K562 (cell line): ENCODE measurements around the gene SLC17A9. TPM values are rescaled to one million over a fixed set of nuclear protein-coding genes. Genes with fewer than 3 reads are reported as not detected.

Experiments
- ATAC-seq: fragments of 200-7000 bp; cut with Tn5 transposase; 3 replicates; pipeline ENCODE4 v1.9.1; 2020; ENCODE audit warnings: moderate library complexity
- BruUV-seq: library from RNA; stranded (reverse); fragments of 400-500 nt; replicated peaks from 2 replicates; lab custom pipeline; 2021; lab: Mats Ljungman, UMichigan
- CTCF ChIA-PET: fragments of 300-600 bp; formaldehyde crosslinking; extraction: SDS; loops from one replicate; lab custom pipeline; 2021; ENCODE audit warnings: low intra/inter-chr PET ratio; lab: Yijun Ruan, JAX
- POLR2A ChIA-PET: fragments of 300-600, 350-650 bp; sonication (Branson Sonifier 250); formaldehyde crosslinking; extraction: SDS; loops from one replicate; lab custom pipeline; 2021; ENCODE audit warnings: antibody characterized with exemption, inconsistent platforms; lab: Yijun Ruan, JAX
- DNase-seq, 4 experiments: peaks; one replicate each; pipeline versions ENCODE4 v3.0.0 to v3.0.0-alpha.2; 2011 to 2018; ENCODE audit warnings: low spot score in 3 of 4, mixed read lengths in 3 of 4; ENCODE audit errors: extremely low read depth in 1 of 4
- FAIRE-seq: peaks from 2 replicates; lab custom pipeline; 2011; peaks lifted over from hg19 to GRCh38; lab: Jason Lieb, UNC
- H2AFZ ChIP-seq: 2 replicates; pipeline ENCODE4 v1.6.0; 2011; ENCODE audit warnings: low read depth, low read length, control low read depth, inconsistent platforms
- H3K27ac ChIP-seq: fragments of 200-600 bp; 3 replicates; pipeline ENCODE4 v1.8.0; 2011; ENCODE audit warnings: low read depth, mild to moderate bottlenecking, control low read depth, inconsistent platforms, low read length, moderate library complexity, mixed read lengths; ENCODE audit errors: extremely low read depth
- H3K27me3 ChIP-seq, 2 experiments: fragments of 300-600 bp in 1 of 2; 2 replicates in 1 of 2; 3 replicates in 1 of 2; pipeline versions ENCODE4 v1.6.0 to v1.8.0; 2011; ENCODE audit warnings: inconsistent platforms in 2 of 2, low read length in 2 of 2, mild to moderate bottlenecking in 1 of 2, mixed read lengths in 1 of 2, moderate library complexity in 1 of 2; ENCODE audit not compliant: control insufficient read depth in 2 of 2, insufficient read depth in 2 of 2
- H3K36me3 ChIP-seq: fragments of 300-600 bp; 3 replicates; pipeline ENCODE4 v1.8.0; 2011; ENCODE audit warnings: mild to moderate bottlenecking, low read length, inconsistent platforms; ENCODE audit not compliant: control insufficient read depth, insufficient read depth
- H3K4me1 ChIP-seq, 2 experiments: fragments of 200-600 bp in 1 of 2; replicated peaks in 1 of 2; 2 replicates in 1 of 2; 3 replicates in 1 of 2; pipeline versions ENCODE4 v1.5.1 to v1.8.0; 2011; ENCODE audit warnings: inconsistent platforms in 2 of 2, low read length in 2 of 2, mild to moderate bottlenecking in 1 of 2, mixed read lengths in 1 of 2, moderate library complexity in 1 of 2; ENCODE audit not compliant: control insufficient read depth in 2 of 2, insufficient read depth in 2 of 2
- H3K4me2 ChIP-seq: 2 replicates; pipeline ENCODE4 v1.6.1; 2011; ENCODE audit warnings: low read length, control low read depth, inconsistent platforms, mixed read lengths; ENCODE audit not compliant: insufficient read depth
- H3K4me3 ChIP-seq: fragments of 200-600 bp; sonication (generic), shearing (Covaris generic); 2 replicates; pipeline ENCODE4 v1.5.1; 2016; ENCODE audit warnings: control low read depth, inconsistent platforms
- H3K79me2 ChIP-seq: fragments of 200-600 bp; 3 replicates; pipeline ENCODE4 v1.8.0; 2011; ENCODE audit warnings: low read length, inconsistent platforms; ENCODE audit not compliant: control insufficient read depth, insufficient read depth
- H3K9ac ChIP-seq, 2 experiments: 2 replicates each; pipeline versions ENCODE4 v1.6.0 to v1.6.1; 2011; ENCODE audit warnings: low read depth in 2 of 2, low read length in 2 of 2, control low read depth in 1 of 2, inconsistent platforms in 1 of 2, mild to moderate bottlenecking in 1 of 2, mixed read lengths in 1 of 2; ENCODE audit not compliant: insufficient read depth in 1 of 2
- H3K9me1 ChIP-seq: one replicate; pipeline ENCODE4 v1.6.0; 2011; ENCODE audit warnings: inconsistent platforms, mild to moderate bottlenecking, low read length, moderate library complexity; ENCODE audit not compliant: control insufficient read depth, insufficient read depth
- H3K9me3 ChIP-seq: replicated peaks from 2 replicates; pipeline ENCODE4 v1.5.1; 2011; ENCODE audit warnings: low read depth, low read length, inconsistent platforms; ENCODE audit not compliant: control insufficient read depth, insufficient read depth
- H4K20me1 ChIP-seq: replicated peaks from 2 replicates; pipeline ENCODE4 v1.6.1; 2011; ENCODE audit warnings: low read length, inconsistent platforms, mixed read lengths; ENCODE audit not compliant: control insufficient read depth, insufficient read depth
- SREBF2 ChIP-seq: sonication (generic); formaldehyde crosslinking; IDR thresholded peaks from 2 replicates; pipeline ENCODE4 v1.4.0; 2020; ENCODE audit warnings: mild to moderate bottlenecking, missing genetic modification reagents
- SRSF1 ChIP-seq: fragments of 200-400 bp; formaldehyde crosslinking; IDR thresholded peaks from 2 replicates; pipeline ENCODE4 v1.6.1; 2017; ENCODE audit warnings: mild to moderate bottlenecking, low read depth, low read length, moderate library complexity
- WGBS: fragments of 100-300 bp; shearing (Covaris generic); methylation state at CpG from one replicate; pipeline ENCODE4 v1.1.6; 2016; ENCODE audit warnings: low coverage, mixed read lengths; ENCODE audit not compliant: insufficient coverage; ENCODE audit errors: missing lambda C conversion rate; 5-methylcytosine and 5-hydroxymethylcytosine counted together
- in situ Hi-C: fragments of 300-500 bp; cut with MboI; formaldehyde crosslinking; loops from 4 replicates; pipeline ENCODE4 v1.15.0; 2018; ENCODE audit warnings: inconsistent platforms, mixed read lengths
- intact Hi-C: fragments of 100-400 bp; cut with micrococcal nuclease; formaldehyde crosslinking; loops from 2 replicates; pipeline ENCODE4 v1.14.2; 2022
- polyA plus RNA-seq, 8 experiments: library from polyadenylated mRNA; depleted of rRNA in 4 of 8; stranded (reverse) in 5 of 8; unstranded in 3 of 8; fragments of >200 nt; fragmentation: Nextera tagmentation in 2 of 8; fragmentation: Illumina TruSeq in 1 of 8; extraction: Ambion mirVana in 2 of 8; extraction: Trizol in 1 of 8; gene quantifications; 2 replicates each; pipeline versions ENCODE4 v1.2.1 to v1.2.3, GENCODE V29; 2011 to 2014; ENCODE audit warnings: inconsistent platforms in 1 of 8, missing spikeins in 1 of 8
- total RNA-seq, 7 experiments: library from RNA; depleted of rRNA in 6 of 7; stranded (reverse); fragments of >200 nt in 6 of 7; fragmentation: Illumina TruSeq in 2 of 7; extraction: Trizol in 2 of 7; gene quantifications; 2 replicates each; pipeline versions ENCODE4 v1.2.1 to v1.2.3, GENCODE V29; 2011 to 2021; ENCODE audit warnings: low replicate concordance in 1 of 7
- TF ChIP-seq, protein P1 (sequence below), 2 experiments: IDR thresholded peaks; 2 replicates each; pipeline ENCODE4 v1.6.1; 2011; ENCODE audit warnings: borderline replicate concordance in 1 of 2, control low read depth in 1 of 2, low read depth in 1 of 2, low read length in 1 of 2, mild to moderate bottlenecking in 1 of 2, mixed read lengths in 1 of 2, moderate library complexity in 1 of 2; ENCODE audit not compliant: insufficient read depth in 1 of 2, insufficient read length in 1 of 2, poor library complexity in 1 of 2, severe bottlenecking in 1 of 2; ENCODE audit errors: extremely low read depth in 1 of 2
- TF ChIP-seq, protein P2 (sequence below): fragments of 250-450 bp; sonication (Bioruptor Pico); IDR thresholded peaks from 2 replicates; pipeline ENCODE4 v1.8.0; 2022; ENCODE audit warnings: moderate library complexity, mild to moderate bottlenecking, inconsistent platforms

Gene SLC17A9
- total and polyA plus RNA-seq, 9 of the 15 experiments (the other 6 are each of a cell fraction or from before 2014, with no cell fraction given) = 0.04 to 0.31 TPM; not detected in 7

DNA sequence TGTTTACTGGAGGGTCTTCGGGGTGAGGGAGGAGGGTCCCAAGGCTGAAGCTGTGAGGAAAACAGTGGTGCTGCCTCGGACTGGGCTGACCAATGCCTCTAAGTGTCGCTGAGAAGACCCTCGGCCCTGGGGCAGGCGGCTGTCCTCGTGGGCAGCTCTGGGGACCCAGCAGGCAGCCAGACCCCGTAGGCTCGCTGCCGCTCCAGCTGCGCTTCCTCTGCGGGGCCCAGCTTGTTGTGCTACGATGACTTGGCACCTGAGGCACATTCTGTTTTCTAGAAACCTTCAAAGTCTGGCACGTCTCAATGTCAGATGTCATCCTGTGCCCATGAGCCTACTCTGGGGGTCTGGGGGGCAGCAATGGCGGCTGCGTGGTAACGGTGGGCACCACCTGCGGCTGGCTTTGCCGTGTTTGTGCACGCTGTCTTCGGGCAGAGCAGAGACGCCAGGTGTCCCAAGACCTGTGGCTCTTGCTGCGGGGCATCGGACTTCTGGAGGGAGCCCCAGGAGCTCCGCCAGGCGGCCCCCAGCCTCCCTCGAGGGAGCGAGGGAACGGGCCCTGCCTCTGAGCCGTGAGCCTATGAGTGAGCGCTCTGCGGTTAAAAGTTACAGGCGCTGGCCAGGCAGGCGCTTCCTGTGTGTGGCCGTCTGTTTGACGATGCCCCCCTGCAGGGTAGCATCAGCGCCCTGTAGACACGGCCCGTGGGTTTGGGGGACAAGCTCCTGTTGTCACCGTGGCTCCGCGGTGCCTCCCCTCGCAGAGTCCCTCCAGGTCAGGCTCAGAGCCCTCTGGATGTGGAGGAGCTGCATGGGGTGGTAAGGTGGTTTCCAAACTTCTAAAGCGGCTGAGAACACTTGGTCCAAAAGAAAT lies 6.8 kb downstream of the SLC17A9 start:
- in situ Hi-C loops (no loop called here), intact Hi-C loops (no loop called here)
- no peaks in the 10 kb centered on the region for H3K36me3 ChIP-seq
- no TSS peak for BruUV-seq
- no peak overlapping the region for H3K4me3 ChIP-seq
- ChIA-PET CTCF (no interaction called here), POLR2A (interaction anchor here (1.5 kb wide), 1 partner anchor 8 kb away, joined by 6 read pairs; no protein-coding TSS in a partner anchor)
- peak overlapping the region in 1 of 2 experiments; percentile 26; a peak in 1 of 4 replicates for H3K9ac ChIP-seq
- WGBS = 8% methylated on average over 42 of the region's 43 CpGs
- TF ChIP-seq SRSF1 (no peak), SREBF2 (CRISPR knock-in tag) (no peak)
- TF ChIP-seq, protein P1, sequence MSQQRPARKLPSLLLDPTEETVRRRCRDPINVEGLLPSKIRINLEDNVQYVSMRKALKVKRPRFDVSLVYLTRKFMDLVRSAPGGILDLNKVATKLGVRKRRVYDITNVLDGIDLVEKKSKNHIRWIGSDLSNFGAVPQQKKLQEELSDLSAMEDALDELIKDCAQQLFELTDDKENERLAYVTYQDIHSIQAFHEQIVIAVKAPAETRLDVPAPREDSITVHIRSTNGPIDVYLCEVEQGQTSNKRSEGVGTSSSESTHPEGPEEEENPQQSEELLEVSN (IDR thresholded peaks at IDR 0.05; ENCODE audit: borderline replicate concordance in 1 of 2, extremely low read depth in 1 of 2, insufficient read depth in 1 of 2, insufficient read length in 1 of 2, low read depth in 1 of 2, low read length in 1 of 2, poor library complexity in 1 of 2, severe bottlenecking in 1 of 2) = peak in 1 of 2 experiments; percentile 51
- TF ChIP-seq, protein P2, sequence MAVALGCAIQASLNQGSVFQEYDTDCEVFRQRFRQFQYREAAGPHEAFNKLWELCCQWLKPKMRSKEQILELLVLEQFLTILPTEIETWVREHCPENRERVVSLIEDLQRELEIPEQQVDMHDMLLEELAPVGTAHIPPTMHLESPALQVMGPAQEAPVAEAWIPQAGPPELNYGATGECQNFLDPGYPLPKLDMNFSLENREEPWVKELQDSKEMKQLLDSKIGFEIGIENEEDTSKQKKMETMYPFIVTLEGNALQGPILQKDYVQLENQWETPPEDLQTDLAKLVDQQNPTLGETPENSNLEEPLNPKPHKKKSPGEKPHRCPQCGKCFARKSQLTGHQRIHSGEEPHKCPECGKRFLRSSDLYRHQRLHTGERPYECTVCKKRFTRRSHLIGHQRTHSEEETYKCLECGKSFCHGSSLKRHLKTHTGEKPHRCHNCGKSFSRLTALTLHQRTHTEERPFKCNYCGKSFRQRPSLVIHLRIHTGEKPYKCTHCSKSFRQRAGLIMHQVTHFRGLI (CRISPR knock-in tag) = no peak
- no peak for DNase-seq
- H4K20me1 ChIP-seq = peaks cover 17% of the 10 kb centered on the region
- no peak overlapping the region for H2AFZ ChIP-seq
- H3K27ac ChIP-seq = no peak overlapping the region
- H3K4me2 ChIP-seq = no peak overlapping the region
- peaks cover 0 to 62% of the 10 kb centered on the region in 2 experiments; a peak in 2 of 5 replicates for H3K4me1 ChIP-seq
- H3K27me3 ChIP-seq = peaks cover 53 to 87% of the 10 kb centered on the region in 2 experiments
- ATAC-seq = peak; percentile 25; the same call in 1 of the 3 replicates
- H3K79me2 ChIP-seq = no peaks in the 10 kb centered on the region
- no peak for FAIRE-seq
- H3K9me1 ChIP-seq = no peaks in the 10 kb centered on the region
- H3K9me3 ChIP-seq = no peaks in the 10 kb centered on the region
